Ovary (tissue), 3 donors: Measurements from ENCODE around the gene WNT7B.

Experiments
- POLR2A ChIP-seq: fragments of 450-650 bp; IDR thresholded peaks from one replicate; pipeline ENCODE4 v1.6.1; 2017; ENCODE audit warnings: antibody characterized with exemption, mild to moderate bottlenecking, moderate library complexity
- TF ChIP-seq, protein P1 (sequence below), 3 donors: fragments of 450-650 bp in 2 of 3; fragments of 200-600 bp in 1 of 3; IDR thresholded peaks; one replicate each; pipeline versions ENCODE4 v1.5.1 to v1.8.0; 2016 to 2022; ENCODE audit warnings: antibody characterized with exemption in 3 of 3, mild to moderate bottlenecking in 1 of 3
- donor health status: DM: no; HTN: no; CAD: no.

DNA sequence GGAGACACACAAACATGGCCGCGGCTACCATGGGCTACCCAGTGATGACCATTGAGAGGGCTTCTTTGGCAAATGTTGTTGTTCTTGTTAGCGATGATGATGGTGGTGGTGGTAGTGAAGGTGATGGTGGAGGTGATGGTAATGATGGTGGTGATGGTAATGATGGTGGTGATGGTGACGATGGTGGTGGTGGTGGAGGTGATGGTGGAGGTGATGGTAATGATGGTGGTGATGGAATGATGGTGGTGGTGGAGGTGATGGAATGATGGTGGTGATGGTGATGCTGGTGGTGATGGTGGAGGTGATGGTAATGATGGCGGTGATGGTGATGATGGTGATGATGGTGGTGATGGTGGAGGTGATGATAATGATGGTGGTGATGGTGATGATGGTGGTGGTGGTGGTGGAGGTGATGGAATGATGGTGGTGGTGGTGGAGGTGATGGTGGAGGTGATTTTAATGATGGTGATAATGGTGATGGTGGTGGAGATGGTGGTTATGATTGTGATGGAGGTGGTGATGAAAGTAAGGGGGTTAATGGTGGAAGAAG, 16.3 kb upstream of the WNT7B start:
- TF ChIP-seq, protein P1, sequence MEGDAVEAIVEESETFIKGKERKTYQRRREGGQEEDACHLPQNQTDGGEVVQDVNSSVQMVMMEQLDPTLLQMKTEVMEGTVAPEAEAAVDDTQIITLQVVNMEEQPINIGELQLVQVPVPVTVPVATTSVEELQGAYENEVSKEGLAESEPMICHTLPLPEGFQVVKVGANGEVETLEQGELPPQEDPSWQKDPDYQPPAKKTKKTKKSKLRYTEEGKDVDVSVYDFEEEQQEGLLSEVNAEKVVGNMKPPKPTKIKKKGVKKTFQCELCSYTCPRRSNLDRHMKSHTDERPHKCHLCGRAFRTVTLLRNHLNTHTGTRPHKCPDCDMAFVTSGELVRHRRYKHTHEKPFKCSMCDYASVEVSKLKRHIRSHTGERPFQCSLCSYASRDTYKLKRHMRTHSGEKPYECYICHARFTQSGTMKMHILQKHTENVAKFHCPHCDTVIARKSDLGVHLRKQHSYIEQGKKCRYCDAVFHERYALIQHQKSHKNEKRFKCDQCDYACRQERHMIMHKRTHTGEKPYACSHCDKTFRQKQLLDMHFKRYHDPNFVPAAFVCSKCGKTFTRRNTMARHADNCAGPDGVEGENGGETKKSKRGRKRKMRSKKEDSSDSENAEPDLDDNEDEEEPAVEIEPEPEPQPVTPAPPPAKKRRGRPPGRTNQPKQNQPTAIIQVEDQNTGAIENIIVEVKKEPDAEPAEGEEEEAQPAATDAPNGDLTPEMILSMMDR (IDR thresholded peaks at IDR 0.05) = no peak
- TF ChIP-seq POLR2A = no peak
